Liver (tissue), 9 donors: Measurements from ENCODE around the gene TMEM272. TPM values are rescaled to one million over a fixed set of nuclear protein-coding genes. Genes with fewer than 3 reads are reported as not detected.
A peak's percentile ranks its signal among the peaks of the same experiment; 100 is the strongest.

ENCODE experiments used
- DNase-seq: peaks from one replicate; pipeline ENCODE4 v3.0.0-alpha.2; 2017; ENCODE audit warnings: low spot score
- H3K27ac ChIP-seq, 2 donors: one replicate each; pipeline ENCODE4 v1.7.0; 2013; ENCODE audit warnings: inconsistent platforms in 2 of 2, low read length in 2 of 2, control low read depth in 1 of 2, low read depth in 1 of 2, mild to moderate bottlenecking in 1 of 2
- H3K27me3 ChIP-seq, 4 donors: one replicate each; pipeline versions ENCODE4 v1.6.1 to v1.7.0; 2013; ENCODE audit warnings: low read length in 3 of 4, inconsistent platforms in 1 of 4, mild to moderate bottlenecking in 1 of 4, moderate library complexity in 1 of 4; ENCODE audit not compliant: control insufficient read depth in 4 of 4, insufficient read depth in 4 of 4
- H3K36me3 ChIP-seq, 4 donors: one replicate each; pipeline versions ENCODE4 v1.6.1 to v1.7.0; 2013; ENCODE audit warnings: low read length in 3 of 4, mild to moderate bottlenecking in 3 of 4, low read depth in 1 of 4, moderate library complexity in 1 of 4; ENCODE audit not compliant: control insufficient read depth in 4 of 4, insufficient read depth in 3 of 4
- H3K4me1 ChIP-seq, 4 donors: one replicate each; pipeline versions ENCODE4 v1.6.1 to v1.7.0; 2013; ENCODE audit warnings: low read length in 3 of 4, mild to moderate bottlenecking in 3 of 4, moderate library complexity in 1 of 4; ENCODE audit not compliant: control insufficient read depth in 4 of 4, insufficient read depth in 4 of 4
- H3K4me3 ChIP-seq, 3 donors: one replicate each; pipeline versions ENCODE4 v1.6.1 to v1.7.0; 2013; ENCODE audit warnings: low read length in 3 of 3, control low read depth in 1 of 3, low read depth in 1 of 3, mild to moderate bottlenecking in 1 of 3
- H3K9ac ChIP-seq, 2 donors: one replicate each; pipeline ENCODE4 v1.7.0; 2013; ENCODE audit warnings: low read length in 2 of 2, mild to moderate bottlenecking in 2 of 2, moderate library complexity in 2 of 2, control low read depth in 1 of 2, low read depth in 1 of 2
- H3K9me3 ChIP-seq, 4 donors: one replicate each; pipeline versions ENCODE4 v1.6.1 to v1.7.0; 2013; ENCODE audit warnings: low read length in 3 of 4; ENCODE audit not compliant: control insufficient read depth in 4 of 4
- EGR1 ChIP-seq, 2 donors: IDR thresholded peaks; 2 replicates each; pipeline ENCODE4 v1.6.1; 2016 to 2018; ENCODE audit warnings: antibody characterized with exemption in 2 of 2, low read depth in 2 of 2
- FOXA1 ChIP-seq: IDR thresholded peaks from 2 replicates; pipeline ENCODE4 v1.6.1; 2016; ENCODE audit warnings: antibody characterized with exemption
- FOXA2 ChIP-seq: IDR thresholded peaks from 2 replicates; pipeline ENCODE4 v1.6.1; 2016; ENCODE audit warnings: antibody characterized with exemption
- GABPA ChIP-seq, 2 donors: IDR thresholded peaks in 1 of 2; conservative IDR thresholded peaks in 1 of 2; 2 replicates each; pipeline ENCODE4 v1.6.1; 2016; ENCODE audit warnings: antibody characterized with exemption in 2 of 2, mild to moderate bottlenecking in 1 of 2, moderate library complexity in 1 of 2
- HNF4A ChIP-seq, 2 donors: conservative IDR thresholded peaks; 2 replicates each; pipeline ENCODE4 v1.6.1; 2016; ENCODE audit warnings: antibody characterized with exemption in 2 of 2, mild to moderate bottlenecking in 2 of 2
- HNF4G ChIP-seq: IDR thresholded peaks from 2 replicates; pipeline ENCODE4 v1.6.1; 2016; ENCODE audit warnings: antibody characterized with exemption
- JUND ChIP-seq, 2 donors: IDR thresholded peaks; 2 replicates each; pipeline ENCODE4 v1.6.1; 2016; ENCODE audit warnings: antibody characterized with exemption in 2 of 2
- NR2F2 ChIP-seq: IDR thresholded peaks from 2 replicates; pipeline ENCODE4 v1.6.1; 2016; ENCODE audit warnings: antibody characterized with exemption
- RAD21 ChIP-seq, 2 donors: IDR thresholded peaks; 2 replicates each; pipeline ENCODE4 v1.6.1; 2016; ENCODE audit warnings: antibody characterized with exemption in 2 of 2, mild to moderate bottlenecking in 2 of 2
- RXRA ChIP-seq, 2 donors: IDR thresholded peaks; 2 replicates each; pipeline ENCODE4 v1.6.1; 2017 to 2018; ENCODE audit warnings: antibody characterized with exemption in 2 of 2, mild to moderate bottlenecking in 1 of 2
- SP1 ChIP-seq: IDR thresholded peaks from 2 replicates; pipeline ENCODE4 v1.6.1; 2018; ENCODE audit warnings: antibody characterized with exemption, mild to moderate bottlenecking
- YY1 ChIP-seq: IDR thresholded peaks from 2 replicates; pipeline ENCODE4 v1.6.1; 2016; ENCODE audit warnings: antibody characterized with exemption, mild to moderate bottlenecking
- WGBS: extraction: QIAGEN DNeasy Blood & Tissue Kit; methylation state at CpG from one replicate; pipeline ENCODE4 v1.1.7; 2013; 5-methylcytosine and 5-hydroxymethylcytosine counted together
- polyA plus RNA-seq, 2 donors: library from polyadenylated mRNA; stranded (reverse) in 1 of 2; unstranded in 1 of 2; fragments of 200-250 nt in 1 of 2; fragments of >200 nt in 1 of 2; fragmentation: Nextera tagmentation in 1 of 2; extraction: Ambion mirVana in 1 of 2; gene quantifications; one replicate each; pipeline versions ENCODE4 v1.2.1 to v1.2.3, GENCODE V29; 2013 to 2015
- total RNA-seq, 2 donors: library from RNA; depleted of rRNA; stranded (reverse); fragments of >200 nt; gene quantifications; one replicate each; pipeline ENCODE4 v1.2.3, GENCODE V29; 2014
- TF ChIP-seq, protein P1 (sequence below): IDR thresholded peaks from 2 replicates; pipeline ENCODE4 v1.6.1; 2016; ENCODE audit warnings: antibody characterized with exemption
- TF ChIP-seq, protein P2 (sequence below): IDR thresholded peaks from 2 replicates; pipeline ENCODE4 v1.6.1; 2016; ENCODE audit warnings: antibody characterized with exemption
- TF ChIP-seq, protein P3 (sequence below): fragments of 150-350 bp; IDR thresholded peaks from 2 replicates; pipeline ENCODE4 v1.5.1; 2017; ENCODE audit warnings: improper control_type of control experiment, low read depth, low read length; ENCODE audit not compliant: missing input control
- TF ChIP-seq, protein P4 (sequence below): IDR thresholded peaks from 2 replicates; pipeline ENCODE4 v1.6.1; 2016; ENCODE audit warnings: antibody characterized with exemption
- donor health status: healthy.
- donor health status: healthy.
- donor health status: healthy.
- donor health status: healthy.
- donor health status: healthy.

Gene TMEM272
- total and polyA plus RNA-seq, 4 donors = 0.02 to 0.42 (median 0.10) TPM

DNA sequence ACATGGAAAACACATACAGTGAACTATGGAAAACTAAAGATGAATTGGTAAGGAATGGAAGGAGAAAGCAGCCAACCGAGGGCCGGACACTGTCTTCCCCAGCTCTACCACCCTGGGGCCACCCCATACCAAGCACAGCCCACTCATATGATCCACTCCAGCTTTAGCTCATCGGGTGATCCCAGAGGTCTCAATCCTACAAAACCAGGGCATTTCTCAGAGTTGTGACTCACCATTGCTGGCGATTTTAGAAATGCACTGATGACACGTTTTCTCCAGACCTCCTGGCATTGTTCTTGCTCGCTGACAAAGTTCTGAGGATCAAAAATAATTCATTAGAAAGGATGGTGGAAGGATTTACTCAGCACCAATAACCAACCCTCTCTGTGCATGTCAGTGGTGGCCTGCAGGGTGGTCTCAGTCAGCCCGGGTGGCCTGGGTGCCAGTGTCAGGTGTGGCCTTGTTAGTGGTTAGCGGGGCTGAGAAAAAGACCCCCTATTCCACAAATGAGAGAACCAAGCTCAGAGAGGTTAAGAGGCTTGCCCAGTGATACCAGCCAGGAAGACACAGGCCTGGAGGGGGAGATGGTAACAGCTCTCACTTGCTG, 6.6 kb downstream of the TMEM272 start:
- TF ChIP-seq YY1 = no peak
- TF ChIP-seq JUND (IDR thresholded peaks at IDR 0.05) = no peak
- TF ChIP-seq EGR1 (IDR thresholded peaks at IDR 0.05; ENCODE audit: low read depth in 2 of 2) = no peak
- no peak overlapping the region for H3K4me3 ChIP-seq
- 95% methylated on average over 8 of the region's 8 CpGs for WGBS
- H3K36me3 ChIP-seq = no peaks in the 10 kb centered on the region
- DNase-seq = no peak
- H3K4me1 ChIP-seq = no peaks in the 10 kb centered on the region
- H3K9ac ChIP-seq = no peak overlapping the region
- no peaks in the 10 kb centered on the region for H3K9me3 ChIP-seq
- H3K27me3 ChIP-seq = no peaks in the 10 kb centered on the region
- H3K27ac ChIP-seq = no peak overlapping the region

DNA sequence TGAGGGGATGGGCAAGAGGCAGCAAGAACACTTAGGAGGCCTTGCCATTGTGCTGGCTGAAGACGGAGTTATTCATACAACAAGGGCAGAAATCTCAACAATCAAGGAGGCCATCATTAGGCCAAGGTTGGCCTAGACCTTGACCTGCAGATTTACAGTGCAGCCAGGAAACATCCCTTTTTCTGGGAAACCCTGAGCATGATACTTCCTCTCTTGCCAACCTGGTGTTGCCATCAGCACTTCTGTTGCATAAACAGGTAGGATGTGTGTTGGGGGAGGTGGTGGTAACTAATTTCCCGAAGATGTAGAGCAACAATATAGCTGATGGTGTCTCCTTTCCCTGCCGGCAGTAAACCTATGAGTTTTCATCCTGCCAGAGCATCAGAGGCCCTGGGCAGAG, 8.0 kb downstream of the TMEM272 start:
- no peak overlapping the region for H3K4me3 ChIP-seq
- H3K27ac ChIP-seq = peak overlapping the region in 1 of 2 donors; percentile 45
- no peak overlapping the region for H3K9ac ChIP-seq
- H3K4me1 ChIP-seq = no peaks in the 10 kb centered on the region
- WGBS = 92% methylated on average over 3 of the region's 3 CpGs
- no peaks in the 10 kb centered on the region for H3K27me3 ChIP-seq
- no peak for TF ChIP-seq FOXA1
- no peak for TF ChIP-seq GABPA (IDR thresholded peaks at IDR 0.05 in 1 of 2, conservative IDR thresholded peaks at IDR 0.05 in 1 of 2)
- TF ChIP-seq YY1 = no peak
- TF ChIP-seq RXRA (IDR thresholded peaks at IDR 0.05) = no peak
- TF ChIP-seq RAD21 (IDR thresholded peaks at IDR 0.05) = no peak
- TF ChIP-seq EGR1 (IDR thresholded peaks at IDR 0.05; ENCODE audit: low read depth in 2 of 2) = no peak
- no peak for TF ChIP-seq FOXA2
- no peak for TF ChIP-seq HNF4G
- no peaks in the 10 kb centered on the region for H3K36me3 ChIP-seq
- DNase-seq = no peak
- H3K9me3 ChIP-seq = no peaks in the 10 kb centered on the region

DNA sequence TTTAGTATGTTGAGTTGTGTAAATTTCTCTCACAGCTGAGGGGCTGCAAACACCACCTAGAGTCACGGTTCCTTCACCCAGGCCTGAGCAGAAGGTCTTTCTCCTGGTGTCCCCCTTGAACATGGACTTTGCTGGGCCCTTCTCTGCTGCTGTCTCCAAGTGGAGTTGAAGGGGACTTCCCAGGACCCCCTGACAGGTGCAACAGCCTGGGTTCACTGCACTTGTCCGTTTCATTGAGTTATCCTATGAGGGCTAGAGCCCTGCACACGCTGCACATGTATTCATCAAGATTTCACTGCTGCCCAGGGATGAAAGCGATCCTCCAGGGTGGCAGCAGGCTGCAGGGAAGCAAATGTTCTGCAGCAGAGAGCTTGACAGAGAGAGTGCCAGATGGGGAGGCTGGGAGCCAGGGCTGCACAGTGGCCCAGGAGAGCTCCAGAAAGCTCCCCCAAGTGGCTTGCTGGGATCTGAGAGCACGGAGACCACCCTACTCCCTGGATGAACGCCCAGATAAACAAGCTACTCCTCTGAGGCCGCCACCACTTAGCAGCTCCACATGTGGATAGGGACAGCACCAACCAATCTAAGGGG, 10.3 kb downstream of the TMEM272 start:
- no peak overlapping the region for H3K9ac ChIP-seq
- H3K4me3 ChIP-seq = no peak overlapping the region
- TF ChIP-seq EGR1 (IDR thresholded peaks at IDR 0.05; ENCODE audit: low read depth in 2 of 2) (no peak), RAD21 (IDR thresholded peaks at IDR 0.05) (no peak), HNF4A (conservative IDR thresholded peaks at IDR 0.05) (no peak), FOXA2 (no peak), JUND (IDR thresholded peaks at IDR 0.05) (no peak), RXRA (IDR thresholded peaks at IDR 0.05) (no peak), SP1 (no peak), YY1 (no peak), NR2F2 (no peak), FOXA1 (no peak), HNF4G (no peak)
- TF ChIP-seq, protein P1, sequence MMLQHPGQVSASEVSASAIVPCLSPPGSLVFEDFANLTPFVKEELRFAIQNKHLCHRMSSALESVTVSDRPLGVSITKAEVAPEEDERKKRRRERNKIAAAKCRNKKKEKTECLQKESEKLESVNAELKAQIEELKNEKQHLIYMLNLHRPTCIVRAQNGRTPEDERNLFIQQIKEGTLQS = no peak
- TF ChIP-seq, protein P2, sequence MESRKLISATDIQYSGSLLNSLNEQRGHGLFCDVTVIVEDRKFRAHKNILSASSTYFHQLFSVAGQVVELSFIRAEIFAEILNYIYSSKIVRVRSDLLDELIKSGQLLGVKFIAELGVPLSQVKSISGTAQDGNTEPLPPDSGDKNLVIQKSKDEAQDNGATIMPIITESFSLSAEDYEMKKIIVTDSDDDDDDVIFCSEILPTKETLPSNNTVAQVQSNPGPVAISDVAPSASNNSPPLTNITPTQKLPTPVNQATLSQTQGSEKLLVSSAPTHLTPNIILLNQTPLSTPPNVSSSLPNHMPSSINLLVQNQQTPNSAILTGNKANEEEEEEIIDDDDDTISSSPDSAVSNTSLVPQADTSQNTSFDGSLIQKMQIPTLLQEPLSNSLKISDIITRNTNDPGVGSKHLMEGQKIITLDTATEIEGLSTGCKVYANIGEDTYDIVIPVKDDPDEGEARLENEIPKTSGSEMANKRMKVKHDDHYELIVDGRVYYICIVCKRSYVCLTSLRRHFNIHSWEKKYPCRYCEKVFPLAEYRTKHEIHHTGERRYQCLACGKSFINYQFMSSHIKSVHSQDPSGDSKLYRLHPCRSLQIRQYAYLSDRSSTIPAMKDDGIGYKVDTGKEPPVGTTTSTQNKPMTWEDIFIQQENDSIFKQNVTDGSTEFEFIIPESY = no peak
- TF ChIP-seq, protein P3, sequence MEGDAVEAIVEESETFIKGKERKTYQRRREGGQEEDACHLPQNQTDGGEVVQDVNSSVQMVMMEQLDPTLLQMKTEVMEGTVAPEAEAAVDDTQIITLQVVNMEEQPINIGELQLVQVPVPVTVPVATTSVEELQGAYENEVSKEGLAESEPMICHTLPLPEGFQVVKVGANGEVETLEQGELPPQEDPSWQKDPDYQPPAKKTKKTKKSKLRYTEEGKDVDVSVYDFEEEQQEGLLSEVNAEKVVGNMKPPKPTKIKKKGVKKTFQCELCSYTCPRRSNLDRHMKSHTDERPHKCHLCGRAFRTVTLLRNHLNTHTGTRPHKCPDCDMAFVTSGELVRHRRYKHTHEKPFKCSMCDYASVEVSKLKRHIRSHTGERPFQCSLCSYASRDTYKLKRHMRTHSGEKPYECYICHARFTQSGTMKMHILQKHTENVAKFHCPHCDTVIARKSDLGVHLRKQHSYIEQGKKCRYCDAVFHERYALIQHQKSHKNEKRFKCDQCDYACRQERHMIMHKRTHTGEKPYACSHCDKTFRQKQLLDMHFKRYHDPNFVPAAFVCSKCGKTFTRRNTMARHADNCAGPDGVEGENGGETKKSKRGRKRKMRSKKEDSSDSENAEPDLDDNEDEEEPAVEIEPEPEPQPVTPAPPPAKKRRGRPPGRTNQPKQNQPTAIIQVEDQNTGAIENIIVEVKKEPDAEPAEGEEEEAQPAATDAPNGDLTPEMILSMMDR = no peak
- TF ChIP-seq, protein P4, sequence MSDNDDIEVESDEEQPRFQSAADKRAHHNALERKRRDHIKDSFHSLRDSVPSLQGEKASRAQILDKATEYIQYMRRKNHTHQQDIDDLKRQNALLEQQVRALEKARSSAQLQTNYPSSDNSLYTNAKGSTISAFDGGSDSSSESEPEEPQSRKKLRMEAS = no peak
- no peak overlapping the region for H3K27ac ChIP-seq
- no peaks in the 10 kb centered on the region for H3K9me3 ChIP-seq
- no peaks in the 10 kb centered on the region for H3K27me3 ChIP-seq
- no peaks in the 10 kb centered on the region for H3K36me3 ChIP-seq
- WGBS = 86% methylated on average over 7 of the region's 7 CpGs
- H3K4me1 ChIP-seq = no peaks in the 10 kb centered on the region
- DNase-seq = no peak
